GM18861 (cell line): ENCODE results near the gene SPART.
"Not testable (repeated sequence)": the region's sequence is repeated elsewhere in the genome, so short reads cannot be mapped to it uniquely, and the experiment has no call there.

Source experiments
- ATAC-seq: cut with Tn5 transposase; IDR thresholded peaks from one replicate; pipeline ENCODE4 v1.9.1; 2021; ENCODE audit not compliant: unreplicated experiment

SPART gene

GRCh38 chr13:36355632-36356031, 9.4 kb upstream of the SPART start:
- no peak for ATAC-seq

- ATAC-seq: no peak
These were observed 8.8 kb upstream of the SPART start for GRCh38 chr13:36354842-36355623.

DNA sequence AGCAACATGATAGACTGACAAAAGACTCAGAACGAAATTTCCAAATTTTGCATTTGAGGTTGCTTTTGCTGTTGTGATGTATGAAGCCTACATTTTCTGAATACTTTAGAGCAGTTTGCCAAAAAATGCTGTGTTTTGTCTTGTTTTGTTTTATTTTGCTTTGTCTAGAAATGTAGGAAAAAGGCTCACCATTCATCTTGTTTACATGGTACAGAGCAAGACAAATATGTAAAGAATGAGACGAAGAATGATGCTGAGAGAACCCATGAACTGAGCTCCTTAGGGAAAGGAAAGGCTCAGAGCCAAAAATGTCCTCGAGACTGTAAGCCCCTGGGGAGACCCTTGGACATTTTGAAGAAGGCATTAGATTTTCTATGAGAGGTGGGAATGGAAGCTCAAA, 6.8 kb upstream of the SPART start:
- ATAC-seq: no peak

GRCh38 chr13:36352350-36352749, 6.2 kb upstream of the SPART start:
- no peak for ATAC-seq

DNA sequence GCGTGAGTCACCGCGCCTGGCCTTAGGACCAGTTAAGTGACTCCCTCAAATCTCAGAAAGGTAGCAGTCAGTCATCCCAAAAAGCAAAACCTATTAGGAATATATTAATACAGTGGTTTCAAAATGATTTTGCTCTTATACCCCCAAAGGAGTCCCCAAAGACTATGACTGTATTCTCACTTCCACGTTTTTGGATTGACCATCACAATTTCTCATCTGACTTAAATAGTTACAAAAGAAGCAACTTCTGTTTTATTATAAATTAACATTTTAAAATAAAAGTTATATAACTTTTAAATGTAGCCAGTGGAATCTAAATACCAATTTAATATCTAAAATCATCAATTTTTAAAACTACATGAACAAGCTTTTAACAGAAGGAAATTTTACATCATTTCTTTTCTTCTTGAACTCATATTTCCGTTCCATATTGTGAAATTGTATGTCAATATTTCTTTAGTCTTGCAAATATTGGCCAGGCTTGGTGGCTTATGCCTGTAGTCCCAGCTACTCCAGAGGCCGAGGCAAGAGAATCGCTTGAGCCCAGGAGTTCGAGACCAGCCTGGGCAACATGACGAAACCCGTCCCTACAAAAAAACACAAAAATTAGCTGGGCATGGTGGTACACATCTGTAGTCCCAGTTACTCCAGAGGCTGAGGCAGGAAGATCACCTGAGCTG, 1.5 kb upstream of the SPART start:
- no peak for ATAC-seq

- ATAC-seq: peak; percentile 20
These were observed 564 bp downstream of the SPART start for GRCh38 chr13:36345438-36346221.

DNA sequence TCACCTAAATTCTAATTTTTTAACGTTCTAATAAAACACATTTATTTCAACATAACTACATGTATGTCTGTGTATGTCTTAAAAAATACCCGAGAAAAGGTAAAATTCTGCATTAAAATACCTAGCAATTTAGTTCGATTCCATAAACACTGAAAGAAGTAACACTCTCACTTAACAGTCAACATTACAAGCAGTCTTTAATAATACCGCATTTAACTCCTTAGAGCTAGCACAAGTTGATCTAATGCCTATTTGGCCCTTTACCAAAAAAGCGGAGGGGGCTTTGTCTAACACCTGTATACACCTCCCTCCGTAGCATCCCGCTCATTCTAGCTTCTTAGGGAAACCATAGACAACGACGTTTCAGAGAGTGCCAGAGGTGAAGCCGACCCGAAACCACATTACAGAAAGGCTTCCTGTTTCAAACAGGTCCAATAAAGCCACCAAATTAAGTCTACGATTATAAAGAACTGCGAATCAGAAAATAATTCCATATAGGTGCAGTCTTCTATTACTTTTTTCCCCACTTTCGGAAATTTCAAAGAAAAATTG, 1.2 kb downstream of the SPART start:
- ATAC-seq: peak; percentile 28

DNA sequence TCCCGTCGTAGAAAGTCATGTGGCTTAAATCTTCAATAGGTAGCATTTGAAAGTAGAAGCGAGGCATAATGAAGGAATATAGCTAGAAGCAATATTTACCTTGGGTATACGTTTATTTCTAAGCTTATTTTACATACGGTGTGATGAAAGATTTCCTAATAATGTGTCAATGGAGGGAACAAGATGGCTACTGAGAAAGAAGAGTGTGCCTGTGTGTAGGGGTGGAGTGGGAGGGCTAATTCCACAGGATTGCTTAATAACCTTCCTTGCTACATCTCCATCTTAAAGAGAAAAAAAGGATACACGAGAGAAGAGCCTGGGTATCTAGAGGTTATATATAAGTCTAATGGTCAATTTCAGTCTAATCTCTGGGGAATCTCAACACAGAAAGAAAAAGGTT, 2.0 kb downstream of the SPART start:
- ATAC-seq: no peak

GRCh38 chr13:36343766-36344165, 2.4 kb downstream of the SPART start:
- no peak for ATAC-seq

- no peak for ATAC-seq
These were observed 3.5 kb downstream of the SPART start for GRCh38 chr13:36342715-36343114.

DNA sequence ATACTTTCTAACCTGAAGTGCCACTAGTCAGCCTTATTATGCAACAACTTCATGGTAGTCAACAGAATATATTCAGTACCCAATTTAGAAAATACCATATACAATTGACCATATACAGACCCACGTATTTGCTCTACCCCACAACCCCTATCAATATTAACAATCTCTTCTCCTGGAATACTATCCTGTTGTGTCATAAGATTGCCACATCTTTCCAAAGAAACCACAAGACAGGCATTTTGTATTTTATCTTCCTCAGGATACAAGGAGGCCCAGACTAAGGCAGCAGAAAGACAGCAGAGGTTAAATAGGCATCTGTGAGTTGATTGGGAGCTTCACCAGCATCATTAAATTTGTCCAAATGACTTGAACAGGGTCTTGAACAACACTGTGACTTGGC, 4.5 kb downstream of the SPART start:
- ATAC-seq: no peak

- no peak for ATAC-seq
These were observed 6.5 kb downstream of the SPART start for GRCh38 chr13:36339600-36340155.

GRCh38 chr13:36337938-36338641, 8.1 kb downstream of the SPART start:
- no peak for ATAC-seq

- no peak for ATAC-seq
These were observed 13.2 kb downstream of the SPART start for GRCh38 chr13:36332986-36333385.

GRCh38 chr13:36332255-36332654, 13.9 kb downstream of the SPART start:
- ATAC-seq: not testable (repeated sequence)

- no peak for ATAC-seq
These were observed 14.9 kb downstream of the SPART start for GRCh38 chr13:36331280-36331679.

GRCh38 chr13:36329361-36329760, 16.8 kb downstream of the SPART start:
- ATAC-seq: no peak

DNA sequence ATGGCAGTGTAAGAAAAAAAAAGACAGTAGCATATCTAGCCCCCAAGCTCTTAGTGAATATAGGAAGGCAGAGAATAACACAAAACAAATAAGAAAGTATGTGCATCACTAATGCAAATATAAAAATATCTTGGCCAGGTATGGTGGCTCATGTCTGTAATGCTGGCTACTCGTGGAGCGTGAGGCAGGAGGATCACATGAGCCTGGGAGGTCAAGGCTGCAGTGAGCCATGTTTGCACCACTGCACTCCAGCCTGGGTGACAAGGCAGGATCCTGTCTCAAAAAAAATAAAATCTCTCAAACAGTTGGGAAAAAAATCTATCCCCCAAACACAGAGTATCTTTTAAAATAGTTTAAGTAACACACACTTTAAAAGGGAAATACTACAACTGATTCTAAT, 17.4 kb downstream of the SPART start:
- ATAC-seq: no peak

GRCh38 chr13:36325912-36326311, 20.3 kb downstream of the SPART start:
- ATAC-seq: no peak

GRCh38 chr13:36324881-36325280, 21.3 kb downstream of the SPART start:
- ATAC-seq: not testable (repeated sequence)
